Liver (tissue), 9 donors: ENCODE measurements around the gene PPP4C. TPM values are rescaled to one million over a fixed set of nuclear protein-coding genes. Genes with fewer than 3 reads are reported as not detected.

Source experiments
- DNase-seq: peaks from one replicate; pipeline ENCODE4 v3.0.0-alpha.2; 2017; ENCODE audit warnings: low spot score
- H3K27ac ChIP-seq, 2 donors: one replicate each; pipeline ENCODE4 v1.7.0; 2013; ENCODE audit warnings: inconsistent platforms in 2 of 2, low read length in 2 of 2, control low read depth in 1 of 2, low read depth in 1 of 2, mild to moderate bottlenecking in 1 of 2
- H3K27me3 ChIP-seq, 4 donors: one replicate each; pipeline versions ENCODE4 v1.6.1 to v1.7.0; 2013; ENCODE audit warnings: low read length in 3 of 4, inconsistent platforms in 1 of 4, mild to moderate bottlenecking in 1 of 4, moderate library complexity in 1 of 4; ENCODE audit not compliant: control insufficient read depth in 4 of 4, insufficient read depth in 4 of 4
- H3K36me3 ChIP-seq, 4 donors: one replicate each; pipeline versions ENCODE4 v1.6.1 to v1.7.0; 2013; ENCODE audit warnings: low read length in 3 of 4, mild to moderate bottlenecking in 3 of 4, low read depth in 1 of 4, moderate library complexity in 1 of 4; ENCODE audit not compliant: control insufficient read depth in 4 of 4, insufficient read depth in 3 of 4
- H3K4me1 ChIP-seq, 4 donors: one replicate each; pipeline versions ENCODE4 v1.6.1 to v1.7.0; 2013; ENCODE audit warnings: low read length in 3 of 4, mild to moderate bottlenecking in 3 of 4, moderate library complexity in 1 of 4; ENCODE audit not compliant: control insufficient read depth in 4 of 4, insufficient read depth in 4 of 4
- H3K4me3 ChIP-seq, 3 donors: one replicate each; pipeline versions ENCODE4 v1.6.1 to v1.7.0; 2013; ENCODE audit warnings: low read length in 3 of 3, control low read depth in 1 of 3, low read depth in 1 of 3, mild to moderate bottlenecking in 1 of 3
- H3K9ac ChIP-seq, 2 donors: one replicate each; pipeline ENCODE4 v1.7.0; 2013; ENCODE audit warnings: low read length in 2 of 2, mild to moderate bottlenecking in 2 of 2, moderate library complexity in 2 of 2, control low read depth in 1 of 2, low read depth in 1 of 2
- H3K9me3 ChIP-seq, 4 donors: one replicate each; pipeline versions ENCODE4 v1.6.1 to v1.7.0; 2013; ENCODE audit warnings: low read length in 3 of 4; ENCODE audit not compliant: control insufficient read depth in 4 of 4
- ATF3 ChIP-seq: IDR thresholded peaks from 2 replicates; pipeline ENCODE4 v1.6.1; 2016; ENCODE audit warnings: antibody characterized with exemption
- EGR1 ChIP-seq, 2 donors: IDR thresholded peaks; 2 replicates each; pipeline ENCODE4 v1.6.1; 2016 to 2018; ENCODE audit warnings: antibody characterized with exemption in 2 of 2, low read depth in 2 of 2
- FOXA1 ChIP-seq: IDR thresholded peaks from 2 replicates; pipeline ENCODE4 v1.6.1; 2016; ENCODE audit warnings: antibody characterized with exemption
- GABPA ChIP-seq, 2 donors: IDR thresholded peaks in 1 of 2; conservative IDR thresholded peaks in 1 of 2; 2 replicates each; pipeline ENCODE4 v1.6.1; 2016; ENCODE audit warnings: antibody characterized with exemption in 2 of 2, mild to moderate bottlenecking in 1 of 2, moderate library complexity in 1 of 2
- HNF4A ChIP-seq, 2 donors: conservative IDR thresholded peaks; 2 replicates each; pipeline ENCODE4 v1.6.1; 2016; ENCODE audit warnings: antibody characterized with exemption in 2 of 2, mild to moderate bottlenecking in 2 of 2
- HNF4G ChIP-seq: IDR thresholded peaks from 2 replicates; pipeline ENCODE4 v1.6.1; 2016; ENCODE audit warnings: antibody characterized with exemption
- JUND ChIP-seq, 2 donors: IDR thresholded peaks; 2 replicates each; pipeline ENCODE4 v1.6.1; 2016; ENCODE audit warnings: antibody characterized with exemption in 2 of 2
- MAX ChIP-seq: IDR thresholded peaks from 2 replicates; pipeline ENCODE4 v1.6.1; 2016; ENCODE audit warnings: antibody characterized with exemption
- NR2F2 ChIP-seq: IDR thresholded peaks from 2 replicates; pipeline ENCODE4 v1.6.1; 2016; ENCODE audit warnings: antibody characterized with exemption
- RAD21 ChIP-seq, 2 donors: IDR thresholded peaks; 2 replicates each; pipeline ENCODE4 v1.6.1; 2016; ENCODE audit warnings: antibody characterized with exemption in 2 of 2, mild to moderate bottlenecking in 2 of 2
- REST ChIP-seq: IDR thresholded peaks from 2 replicates; pipeline ENCODE4 v1.6.1; 2016; ENCODE audit warnings: antibody characterized with exemption, mild to moderate bottlenecking
- SP1 ChIP-seq: IDR thresholded peaks from 2 replicates; pipeline ENCODE4 v1.6.1; 2018; ENCODE audit warnings: antibody characterized with exemption, mild to moderate bottlenecking
- YY1 ChIP-seq: IDR thresholded peaks from 2 replicates; pipeline ENCODE4 v1.6.1; 2016; ENCODE audit warnings: antibody characterized with exemption, mild to moderate bottlenecking
- ZBTB33 ChIP-seq: IDR thresholded peaks from 2 replicates; pipeline ENCODE4 v1.6.1; 2016; ENCODE audit warnings: antibody characterized with exemption
- WGBS: extraction: QIAGEN DNeasy Blood & Tissue Kit; methylation state at CpG from one replicate; pipeline ENCODE4 v1.1.7; 2013; 5-methylcytosine and 5-hydroxymethylcytosine counted together
- polyA plus RNA-seq, 2 donors: library from polyadenylated mRNA; stranded (reverse) in 1 of 2; unstranded in 1 of 2; fragments of 200-250 nt in 1 of 2; fragments of >200 nt in 1 of 2; fragmentation: Nextera tagmentation in 1 of 2; extraction: Ambion mirVana in 1 of 2; gene quantifications; one replicate each; pipeline versions ENCODE4 v1.2.1 to v1.2.3, GENCODE V29; 2013 to 2015
- total RNA-seq, 2 donors: library from RNA; depleted of rRNA; stranded (reverse); fragments of >200 nt; gene quantifications; one replicate each; pipeline ENCODE4 v1.2.3, GENCODE V29; 2014
- TF ChIP-seq, protein P1 (sequence below): fragments of 150-350 bp; IDR thresholded peaks from 2 replicates; pipeline ENCODE4 v1.5.1; 2017; ENCODE audit warnings: improper control_type of control experiment, low read depth, low read length; ENCODE audit not compliant: missing input control
- donor health status: healthy.
- donor health status: healthy.
- donor health status: healthy.
- donor health status: healthy.
- donor health status: healthy.

Gene PPP4C
- total and polyA plus RNA-seq, 4 donors: 49.7 to 79.6 (median 62.5) TPM

GRCh38 chr16:30085820-30086219 is 10.0 kb downstream of the PPP4C start:
- Histone ChIP-seq H3K27ac (no peak overlapping the region), H3K9me3 (no peaks in the 10 kb centered on the region), H3K27me3 (no peaks in the 10 kb centered on the region), H3K9ac (no peak overlapping the region), H3K4me3 (no peak overlapping the region), H3K4me1 (peaks cover 1 to 11% (median 8%) of the 10 kb centered on the region in 4 donors), H3K36me3 (peaks cover 28 to 36% (median 34%) of the 10 kb centered on the region in 4 donors)
- DNase-seq: no peak
- no peak for TF ChIP-seq EGR1 (IDR thresholded peaks at IDR 0.05; ENCODE audit: low read depth in 2 of 2)
- TF ChIP-seq NR2F2: no peak
- no peak for TF ChIP-seq ATF3
- no peak for TF ChIP-seq FOXA1
- no peak for TF ChIP-seq HNF4G
- TF ChIP-seq REST: no peak
- TF ChIP-seq, protein P1, sequence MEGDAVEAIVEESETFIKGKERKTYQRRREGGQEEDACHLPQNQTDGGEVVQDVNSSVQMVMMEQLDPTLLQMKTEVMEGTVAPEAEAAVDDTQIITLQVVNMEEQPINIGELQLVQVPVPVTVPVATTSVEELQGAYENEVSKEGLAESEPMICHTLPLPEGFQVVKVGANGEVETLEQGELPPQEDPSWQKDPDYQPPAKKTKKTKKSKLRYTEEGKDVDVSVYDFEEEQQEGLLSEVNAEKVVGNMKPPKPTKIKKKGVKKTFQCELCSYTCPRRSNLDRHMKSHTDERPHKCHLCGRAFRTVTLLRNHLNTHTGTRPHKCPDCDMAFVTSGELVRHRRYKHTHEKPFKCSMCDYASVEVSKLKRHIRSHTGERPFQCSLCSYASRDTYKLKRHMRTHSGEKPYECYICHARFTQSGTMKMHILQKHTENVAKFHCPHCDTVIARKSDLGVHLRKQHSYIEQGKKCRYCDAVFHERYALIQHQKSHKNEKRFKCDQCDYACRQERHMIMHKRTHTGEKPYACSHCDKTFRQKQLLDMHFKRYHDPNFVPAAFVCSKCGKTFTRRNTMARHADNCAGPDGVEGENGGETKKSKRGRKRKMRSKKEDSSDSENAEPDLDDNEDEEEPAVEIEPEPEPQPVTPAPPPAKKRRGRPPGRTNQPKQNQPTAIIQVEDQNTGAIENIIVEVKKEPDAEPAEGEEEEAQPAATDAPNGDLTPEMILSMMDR: no peak
- no peak for TF ChIP-seq YY1
- WGBS: 88% methylated on average over 6 of the region's 6 CpGs

- no peaks in the 10 kb centered on the region for H3K27me3 ChIP-seq
- no peaks in the 10 kb centered on the region for H3K9me3 ChIP-seq
- H3K4me3 ChIP-seq: no peak overlapping the region
- peaks cover 26 to 33% (median 28%) of the 10 kb centered on the region in 4 donors for H3K36me3 ChIP-seq
- WGBS: 91% methylated on average over 27 of the region's 27 CpGs
- DNase-seq: no peak
- H3K9ac ChIP-seq: no peak overlapping the region
- H3K4me1 ChIP-seq: peaks cover 4 to 14% (median 10%) of the 10 kb centered on the region in 4 donors
- H3K27ac ChIP-seq: no peak overlapping the region
- TF ChIP-seq FOXA1 (no peak), ZBTB33 (no peak), GABPA (IDR thresholded peaks at IDR 0.05 in 1 of 2, conservative IDR thresholded peaks at IDR 0.05 in 1 of 2) (no peak), SP1 (no peak), HNF4A (conservative IDR thresholded peaks at IDR 0.05) (no peak), ATF3 (no peak), EGR1 (IDR thresholded peaks at IDR 0.05; ENCODE audit: low read depth in 2 of 2) (no peak), JUND (IDR thresholded peaks at IDR 0.05) (no peak), YY1 (no peak), REST (no peak), MAX (no peak), RAD21 (IDR thresholded peaks at IDR 0.05) (no peak), NR2F2 (no peak)
- TF ChIP-seq, protein P1: no peak
Measured at GRCh38 chr16:30086291-30087140, 10.7 kb downstream of the PPP4C start.
